HG03558 (cell line): ENCODE results near the gene ESR2.

Experiments used
- ATAC-seq: cut with Tn5 transposase; IDR thresholded peaks from one replicate; pipeline ENCODE4 v1.9.1; 2021; ENCODE audit warnings: moderate number of reproducible peaks; ENCODE audit not compliant: unreplicated experiment; ENCODE audit errors: extremely low read depth

The ESR2 gene

DNA sequence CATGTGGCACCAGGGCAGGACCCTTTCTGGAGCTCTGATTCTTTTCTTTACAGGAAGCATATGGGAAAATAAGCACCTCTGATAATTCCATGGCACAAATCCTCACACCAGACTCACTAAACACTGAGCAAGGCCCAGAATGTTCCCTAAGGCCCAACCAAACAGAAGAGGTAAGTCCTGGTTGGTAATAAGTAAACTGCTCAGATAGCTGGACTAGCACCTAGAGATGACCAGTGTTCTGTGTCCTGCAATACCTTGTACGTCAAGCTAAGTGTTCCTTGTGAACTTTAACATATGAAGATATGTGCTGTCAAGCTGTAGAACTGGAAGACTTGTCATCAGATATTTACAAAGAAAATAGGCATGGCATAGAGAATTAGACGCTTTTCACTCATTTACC is 186.7 kb downstream of the ESR2 start:
- ATAC-seq: no peak

DNA sequence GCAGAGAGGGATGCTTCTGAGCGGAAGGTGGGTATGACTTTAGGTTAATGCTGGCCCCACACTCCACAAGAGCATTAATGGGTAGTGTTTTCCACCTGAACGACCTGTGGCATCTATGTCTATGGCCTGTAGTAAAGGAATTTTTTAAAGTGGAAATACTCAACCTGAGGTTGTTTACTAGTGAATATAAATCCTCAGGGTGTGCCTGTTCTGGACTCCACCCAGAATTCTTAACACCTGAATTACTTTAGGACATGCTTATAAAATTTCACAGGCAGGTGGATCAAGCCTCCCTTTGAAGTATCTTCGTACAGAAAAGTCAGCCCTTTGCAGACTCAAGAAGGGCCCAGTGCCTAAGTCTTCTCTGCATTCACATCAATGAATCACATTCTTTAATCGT is 196.1 kb downstream of the ESR2 start:
- no peak for ATAC-seq

DNA sequence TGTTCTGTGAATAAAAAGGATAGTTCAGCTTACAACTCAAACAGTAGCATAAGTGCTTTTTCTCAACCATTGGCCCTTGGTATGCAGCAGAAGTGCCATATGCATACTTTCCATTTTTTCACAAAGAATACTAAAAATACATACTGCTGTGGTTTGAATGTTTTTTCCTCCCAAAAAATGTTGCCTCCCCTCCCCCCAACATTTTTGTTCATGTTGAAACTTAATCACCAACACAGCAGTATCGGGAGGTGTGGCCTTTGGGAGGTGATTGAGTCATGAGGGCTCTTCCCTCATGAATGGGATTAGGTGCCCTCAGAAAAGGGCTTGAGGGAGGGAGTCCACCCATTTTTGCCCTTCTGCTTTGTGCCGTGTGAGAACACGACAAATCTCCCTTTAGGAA is 198.6 kb downstream of the ESR2 start:
- ATAC-seq: no peak

DNA sequence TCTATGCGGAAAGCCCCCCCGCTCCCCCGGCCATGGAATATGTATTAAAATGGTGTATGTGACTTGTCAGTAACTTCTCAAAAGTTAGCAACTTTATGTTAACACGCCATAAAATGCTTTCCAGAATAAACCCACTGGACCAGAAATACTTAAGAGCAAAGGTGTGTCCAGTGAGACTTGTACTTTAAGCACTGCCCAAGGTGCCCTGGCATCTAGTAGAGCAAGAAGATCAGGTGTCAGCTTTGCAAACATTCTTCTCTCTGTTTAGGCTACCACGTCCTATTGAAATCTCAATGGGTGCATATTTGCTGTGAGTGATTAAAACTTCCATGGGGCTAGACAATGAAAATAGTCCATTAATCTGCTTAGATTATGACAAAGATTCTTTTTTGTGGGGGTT is 201.2 kb downstream of the ESR2 start:
- no peak for ATAC-seq

DNA sequence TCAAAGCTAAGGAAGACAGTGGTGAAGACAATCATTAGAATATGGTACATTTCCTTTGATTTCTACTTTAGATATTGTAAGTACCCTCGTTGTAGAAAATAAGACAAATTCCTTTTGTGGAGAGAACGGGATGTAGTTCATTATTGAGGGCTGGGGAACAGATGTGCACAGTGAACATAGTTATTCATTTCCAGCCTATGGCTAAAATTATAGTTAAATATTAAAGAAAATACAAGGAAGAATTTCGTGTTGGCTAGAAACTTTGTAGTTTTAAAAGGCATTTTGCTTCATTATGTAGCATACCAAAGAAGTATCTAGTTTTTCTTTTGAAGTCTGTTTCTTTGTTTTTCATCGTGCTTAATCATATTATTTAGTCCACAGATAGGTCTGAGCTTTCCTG is 201.8 kb downstream of the ESR2 start:
- no peak for ATAC-seq

DNA sequence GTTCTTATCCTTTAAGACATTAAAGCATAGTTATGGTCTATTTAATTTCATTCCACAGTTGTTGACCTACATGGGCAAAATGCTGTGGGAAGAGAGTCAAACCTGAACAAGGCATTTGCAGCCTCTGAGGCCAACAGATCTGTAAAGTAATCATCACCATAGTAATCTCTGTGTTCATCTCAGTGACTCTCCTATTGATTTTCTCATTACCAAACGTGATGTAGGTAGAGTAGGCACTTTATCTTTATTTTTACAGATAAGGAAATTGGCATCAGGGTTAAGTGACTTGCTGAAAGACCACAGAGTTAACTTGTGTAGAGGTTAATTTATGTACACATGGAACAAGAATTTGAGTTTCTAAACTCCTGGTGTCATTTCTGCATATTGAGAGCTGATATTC is 203.0 kb downstream of the ESR2 start:
- ATAC-seq: no peak

DNA sequence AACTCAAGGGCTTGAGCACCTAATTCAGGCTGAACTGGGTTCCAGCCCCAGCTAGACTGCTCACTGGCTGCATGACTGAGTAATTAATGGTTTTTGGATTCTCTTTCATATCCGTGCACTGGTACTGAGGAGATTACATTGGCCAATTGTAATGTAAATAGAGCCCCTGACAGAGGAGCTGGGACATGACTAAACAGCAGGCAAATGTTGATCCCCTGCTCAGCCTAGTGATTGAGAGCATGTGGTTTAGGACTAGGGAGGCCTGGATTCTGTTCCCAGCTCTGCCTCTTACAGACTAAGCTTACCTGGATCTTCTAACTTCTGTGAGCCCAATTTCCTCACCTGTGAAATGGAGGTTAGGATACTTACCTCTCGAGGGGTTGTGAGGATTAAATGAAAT is 204.3 kb downstream of the ESR2 start:
- ATAC-seq: no peak

DNA sequence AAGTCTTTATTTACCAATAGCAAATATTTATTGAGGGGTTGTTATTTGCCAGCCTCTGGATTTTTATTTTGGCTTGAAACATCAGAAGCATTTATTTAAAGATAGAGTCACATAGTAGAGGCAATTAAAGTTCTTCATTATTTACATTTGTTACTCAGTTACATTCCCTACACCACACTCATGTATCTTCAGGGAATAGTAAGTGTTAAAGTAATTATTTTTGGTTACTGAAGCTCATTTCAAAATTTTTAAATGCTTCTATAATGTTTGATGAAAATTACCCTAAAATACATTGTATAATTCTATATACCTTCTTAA is 205.6 kb downstream of the ESR2 start:
- ATAC-seq: no peak

DNA sequence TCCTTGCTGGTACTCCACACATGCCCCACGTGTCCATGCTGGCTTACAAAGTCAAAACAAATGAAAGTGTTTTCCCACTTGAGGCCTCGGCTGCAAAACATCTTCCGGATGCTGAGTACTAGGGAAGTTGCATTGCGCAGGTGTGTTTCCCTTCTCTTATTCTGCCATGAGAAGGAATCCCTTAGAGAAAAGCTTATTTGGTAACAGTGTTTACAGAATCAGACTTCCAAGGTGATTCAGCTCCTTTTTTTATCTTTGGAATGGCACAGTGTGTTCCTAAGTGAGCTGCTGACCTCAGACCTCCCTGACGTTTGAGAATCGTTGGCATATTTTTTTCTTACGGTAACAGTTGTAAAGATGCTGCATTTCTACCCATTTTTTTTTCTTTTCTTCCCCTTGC is 211.3 kb downstream of the ESR2 start:
- no peak for ATAC-seq

DNA sequence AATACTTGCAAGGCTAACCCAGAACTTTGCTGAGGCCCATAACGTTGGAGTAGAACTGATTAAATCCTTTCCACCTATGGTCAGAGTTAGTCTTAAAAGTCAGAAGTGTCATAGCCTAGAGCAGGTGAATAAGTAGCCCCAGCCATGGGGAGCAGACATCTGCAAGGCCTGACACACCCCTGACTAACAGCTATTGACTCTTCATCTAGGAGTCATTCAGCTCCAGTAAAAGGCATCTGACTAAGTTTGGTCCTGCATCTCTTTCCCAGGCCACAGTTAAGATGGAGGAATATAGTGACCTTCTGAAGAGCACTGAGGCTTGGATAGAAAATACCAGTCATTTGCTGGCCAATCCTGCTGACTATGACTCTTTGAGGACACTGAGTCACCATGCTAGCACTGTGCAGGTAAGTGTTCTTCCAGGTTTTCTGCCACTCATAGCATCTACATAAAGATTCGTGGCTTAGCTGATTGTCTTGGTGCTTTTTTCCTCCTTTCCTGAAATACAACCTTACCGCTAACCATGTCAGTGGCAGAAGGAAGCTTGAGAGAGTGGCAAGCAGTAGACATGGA is 212.9 kb downstream of the ESR2 start:
- ATAC-seq: no peak

DNA sequence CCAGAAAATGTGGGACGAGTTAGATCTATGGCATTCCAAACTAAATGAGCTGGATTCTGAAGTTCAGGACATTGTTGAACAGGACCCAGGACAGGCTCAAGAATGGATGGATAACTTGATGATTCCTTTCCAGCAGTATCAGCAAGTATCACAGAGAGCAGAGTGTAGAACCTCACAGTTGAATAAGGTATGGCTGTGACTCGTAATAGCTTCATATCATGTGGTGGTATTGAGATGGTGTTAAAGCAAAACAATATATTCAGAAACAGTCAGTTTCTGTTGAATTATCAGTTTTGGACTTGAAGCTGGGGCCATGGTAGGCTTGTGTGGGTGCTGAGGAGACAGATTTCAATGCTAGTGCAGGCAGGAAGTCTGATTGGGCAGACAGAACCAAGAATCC is 213.7 kb downstream of the ESR2 start:
- no peak for ATAC-seq

DNA sequence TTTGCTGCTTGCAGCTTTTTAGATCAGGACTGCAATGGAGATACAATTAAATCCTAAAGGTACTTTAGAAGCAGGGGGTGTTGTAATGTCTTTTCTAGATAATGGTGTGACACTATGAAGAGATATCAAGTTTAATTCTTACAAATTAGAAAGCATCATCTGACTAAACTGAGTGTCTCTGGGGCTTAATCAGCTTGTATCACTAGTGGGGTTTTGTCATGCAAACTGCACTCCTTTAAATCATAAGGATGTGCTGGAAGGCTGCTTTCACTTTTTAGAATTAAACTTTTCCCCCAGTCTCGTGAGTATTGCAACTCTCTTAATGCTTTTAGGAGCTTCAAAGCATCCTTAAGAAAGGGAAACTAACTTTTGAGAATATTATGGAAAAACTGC is 218.6 kb downstream of the ESR2 start:
- no peak for ATAC-seq

DNA sequence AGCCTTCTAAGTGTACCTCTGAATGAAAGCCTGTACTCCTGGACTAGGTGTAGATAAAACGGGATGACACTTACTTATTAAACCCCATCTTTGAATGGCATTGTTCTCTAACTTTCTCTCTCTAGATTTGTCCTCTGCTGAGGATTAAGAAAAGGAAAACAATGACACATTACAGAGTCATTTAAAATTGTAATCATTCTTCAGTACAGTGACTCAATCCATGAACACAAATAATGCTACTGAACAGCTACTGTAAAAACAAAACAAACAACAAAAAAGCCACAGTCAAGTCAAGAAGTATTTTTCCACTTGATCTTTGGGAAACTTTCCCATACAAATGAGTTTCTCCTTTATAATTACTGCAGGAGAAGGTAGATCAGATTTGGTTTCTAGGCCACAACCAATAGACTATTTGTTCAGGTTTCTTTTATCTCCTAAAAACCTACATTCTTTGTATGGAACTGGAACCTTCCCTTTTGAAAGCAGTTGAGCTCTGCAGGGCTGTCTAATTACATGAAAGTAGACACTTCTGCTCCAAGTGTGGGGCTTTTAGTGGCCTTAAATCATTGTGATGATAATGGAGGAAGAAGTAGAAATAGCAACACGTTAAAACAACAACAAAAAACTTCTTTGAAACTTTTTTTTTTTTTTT is 219.1 kb downstream of the ESR2 start:
- ATAC-seq: no peak

DNA sequence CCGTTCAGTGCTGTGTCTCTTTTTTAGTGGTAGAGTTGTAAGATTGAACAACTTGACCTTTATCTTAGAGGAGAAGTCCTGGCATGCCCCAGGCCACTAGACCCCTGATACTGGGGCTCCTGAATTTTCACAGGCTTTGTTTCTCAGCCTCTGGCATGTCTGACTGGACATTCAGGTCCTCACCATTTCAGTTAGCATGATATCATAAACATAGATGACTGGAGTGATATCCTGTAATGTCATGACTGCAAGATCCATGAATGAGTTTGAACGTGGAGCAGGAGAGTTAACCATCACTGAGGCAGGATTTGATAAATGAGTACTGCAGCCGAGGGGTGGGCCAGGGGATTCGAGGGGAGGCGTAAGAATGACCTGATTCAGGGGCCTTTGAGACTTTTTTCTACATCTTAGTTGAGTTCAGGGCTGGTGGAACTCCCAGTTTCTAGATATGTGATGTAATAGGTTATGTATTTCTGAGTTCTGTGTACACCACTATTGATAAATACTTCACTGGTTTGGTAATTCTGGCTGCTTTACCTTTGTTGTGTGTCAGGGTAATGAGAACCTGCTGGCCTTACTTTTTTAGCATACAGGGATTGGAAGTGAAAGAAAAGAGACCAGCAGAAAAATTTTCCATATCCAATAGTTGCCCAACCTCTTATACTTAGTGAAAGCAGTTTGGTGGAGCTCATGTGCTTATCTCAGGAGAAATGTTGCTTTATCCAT is 224.4 kb downstream of the ESR2 start:
- ATAC-seq: no peak

DNA sequence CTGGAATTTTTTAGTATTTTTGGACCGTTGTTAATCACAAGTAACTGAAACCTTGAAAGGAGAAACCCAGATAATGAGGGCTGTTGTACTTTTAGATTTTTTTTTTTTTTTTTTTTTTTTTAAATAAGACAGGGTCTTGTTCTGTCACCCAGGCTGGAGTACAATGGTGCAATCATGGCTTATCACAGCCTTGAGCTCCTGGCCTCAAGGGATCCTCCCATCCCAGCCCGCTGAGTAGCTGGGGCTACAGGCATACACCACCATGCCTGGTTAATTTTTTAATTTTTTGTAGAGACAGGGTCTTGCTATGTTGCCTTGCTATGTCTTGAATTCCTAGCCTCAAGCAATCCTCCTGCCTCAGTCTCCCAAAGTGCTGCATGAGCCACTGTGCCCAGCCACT is 229.7 kb downstream of the ESR2 start:
- ATAC-seq: no peak

DNA sequence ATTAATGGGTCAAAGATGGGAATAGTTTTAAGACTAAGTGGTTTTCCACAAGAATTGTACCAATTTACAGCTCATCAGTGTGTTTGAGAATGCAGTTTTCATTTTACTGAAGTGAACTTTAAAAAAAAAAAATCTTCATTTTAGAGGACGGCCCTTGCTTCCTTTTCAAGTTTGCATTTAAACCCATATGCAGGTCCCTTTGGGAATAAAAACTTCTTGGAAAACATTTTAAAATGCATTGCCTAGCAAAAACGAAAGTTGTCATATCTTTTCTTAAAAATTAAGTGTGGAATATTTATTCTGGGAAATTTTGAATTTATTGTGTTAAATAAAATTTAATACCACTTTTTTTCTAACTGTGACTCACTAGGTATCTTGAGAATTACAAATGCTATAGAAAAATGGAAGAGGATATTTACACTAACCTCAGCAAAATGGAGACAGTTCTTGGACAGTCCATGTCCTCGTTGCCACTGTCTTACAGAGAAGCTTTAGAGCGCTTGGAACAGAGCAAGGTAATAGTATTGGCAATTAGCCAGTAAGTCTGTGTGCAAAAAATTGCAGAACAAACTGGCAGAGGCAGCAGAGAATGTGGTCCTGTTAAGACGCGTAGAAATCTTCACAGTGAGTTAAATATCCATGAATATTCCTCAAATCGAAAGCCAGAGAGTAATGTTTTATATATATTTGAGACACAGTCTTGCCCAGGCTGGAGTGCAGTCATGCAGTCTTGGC is 231.6 kb downstream of the ESR2 start:
- no peak for ATAC-seq

DNA sequence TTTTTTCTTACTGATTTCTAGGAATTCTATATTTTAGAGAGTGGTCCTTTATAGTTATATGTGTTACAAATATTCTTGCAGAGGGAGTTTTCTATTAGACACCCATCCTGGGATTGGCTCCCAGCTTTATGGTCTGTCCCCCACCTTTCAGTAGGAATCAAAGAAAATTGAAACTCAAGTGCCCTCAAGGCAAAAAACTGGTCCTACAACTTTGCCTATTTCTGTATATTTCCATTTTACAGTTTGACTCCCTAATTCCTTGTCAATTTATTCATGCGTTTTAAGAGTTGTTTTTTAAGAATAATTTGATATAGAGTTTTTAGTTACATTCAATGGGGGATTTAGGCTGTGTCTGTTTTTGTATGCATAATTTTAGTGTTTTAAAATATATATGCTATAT is 232.5 kb downstream of the ESR2 start:
- ATAC-seq: no peak

DNA sequence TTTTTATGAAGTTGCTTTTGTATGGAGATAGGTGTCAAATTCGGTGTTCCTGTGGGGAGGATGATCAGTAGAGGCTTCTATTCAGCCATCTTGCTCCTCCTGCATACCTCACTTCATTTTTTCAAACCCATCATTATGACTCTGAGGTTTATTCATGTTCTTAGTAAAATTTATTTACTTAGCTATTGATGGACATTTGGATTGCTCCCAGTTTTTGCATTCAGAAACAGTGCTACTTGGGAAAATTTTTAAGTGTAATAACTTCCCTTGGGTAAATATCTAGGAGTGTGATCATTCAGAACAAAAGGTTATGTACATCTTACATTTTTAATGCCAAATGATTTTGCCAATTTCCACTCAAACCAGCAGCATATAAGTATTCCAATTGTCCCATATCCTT is 233.1 kb downstream of the ESR2 start:
- ATAC-seq: no peak

DNA sequence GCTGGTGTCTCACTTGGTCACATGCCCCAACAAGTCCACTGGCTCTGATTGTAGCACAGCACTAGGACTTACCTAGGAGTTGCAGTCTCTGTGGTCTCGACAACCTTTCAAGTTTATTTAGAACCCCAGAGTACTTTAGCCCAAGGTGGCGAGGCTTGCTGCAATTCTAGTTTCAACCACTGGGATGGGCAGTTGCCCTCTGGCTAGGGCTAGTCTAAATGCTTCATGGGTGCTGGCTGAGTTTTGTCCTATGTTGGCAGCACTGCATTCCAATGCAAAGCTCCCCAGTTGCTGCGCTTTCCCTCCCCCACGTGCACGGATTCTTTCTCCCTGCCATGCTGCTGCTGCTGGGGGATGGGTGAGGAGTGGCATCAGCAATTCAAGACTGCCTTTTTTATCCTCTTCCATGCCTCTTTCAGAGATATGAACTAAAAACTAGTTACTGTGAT is 233.5 kb downstream of the ESR2 start:
- ATAC-seq: no peak

DNA sequence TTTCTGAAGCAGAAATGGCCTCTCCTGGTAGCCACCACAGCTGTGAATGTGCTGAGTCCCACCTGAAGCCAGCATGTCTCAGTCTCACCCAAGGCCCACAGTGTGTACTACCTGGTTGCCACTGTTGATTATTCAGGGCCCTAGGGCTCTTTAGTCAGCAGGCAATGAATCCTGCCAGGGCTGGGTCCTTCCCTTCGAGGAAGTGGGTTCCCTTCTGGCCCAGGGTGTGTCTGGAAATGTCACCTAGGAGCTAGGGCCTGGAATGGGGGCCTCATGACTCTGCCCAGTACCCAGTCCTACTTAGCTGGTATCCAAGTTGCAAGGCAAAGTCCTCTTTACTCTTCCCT is 234.0 kb downstream of the ESR2 start:
- ATAC-seq: no peak

DNA sequence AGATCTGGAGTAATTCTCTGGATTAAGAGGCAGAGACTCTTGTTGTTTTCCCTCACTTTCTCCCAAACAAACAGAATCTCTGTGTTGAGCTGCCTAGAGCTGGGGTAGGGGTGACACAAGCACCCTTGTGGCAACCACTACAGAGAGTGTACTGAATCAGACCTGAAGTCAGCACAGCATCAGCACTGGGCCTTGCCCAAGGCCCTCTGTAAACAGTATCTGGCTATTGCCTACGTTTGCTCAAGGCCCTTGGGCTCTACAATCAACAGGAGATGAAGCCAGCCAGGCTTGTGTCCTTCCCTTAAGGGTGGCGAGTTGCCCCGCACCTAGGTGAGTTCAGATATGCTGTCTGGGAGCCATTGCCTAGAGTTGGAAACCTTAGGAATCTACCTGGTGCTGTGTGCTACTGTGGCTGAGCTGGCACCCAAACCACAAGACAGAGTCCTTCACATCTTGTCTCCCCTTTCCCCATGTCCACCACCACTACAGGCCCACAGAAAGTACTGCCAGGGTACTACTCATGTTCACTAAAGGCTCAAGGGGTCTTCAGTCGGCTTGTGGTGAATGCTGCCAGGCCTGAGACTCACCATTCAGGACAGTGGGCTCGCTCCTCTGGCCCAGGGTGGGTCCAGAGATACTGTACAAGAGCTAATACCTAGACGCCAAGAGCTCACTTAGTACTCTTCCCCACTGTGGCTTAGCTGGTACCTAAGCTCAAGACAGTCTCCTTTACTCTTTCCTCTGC is 234.5 kb downstream of the ESR2 start:
- ATAC-seq: no peak
